ENCODE data around the gene SLC6A17. TPM values are rescaled to one million over a fixed set of nuclear protein-coding genes. Genes with fewer than 3 reads are reported as not detected.

Gene SLC6A17
- total RNA-seq, 1 experiment from 2014 or later = 0.17 TPM

- WGBS (ENCODE audit: extremely low coverage, insufficient read length, low lambda C conversion rate) = no CpG with 5 or more reads among the region's 10 CpGs
- no peaks in the 10 kb centered on the region for H4K20me1 ChIP-seq (ENCODE audit: control insufficient read depth, insufficient read depth, insufficient read length)
- Mint-ChIP-seq H3K9me3 (no peaks in the 10 kb centered on the region), H3K27me3 (ENCODE audit: low read depth) (peaks cover 13% of the 10 kb centered on the region), H3K4me1 (peaks cover 6 to 10% of the 10 kb centered on the region in 2 experiments; a peak in 2 of 4 replicates), H3K36me3 (ENCODE audit: insufficient read depth in 1 of 3, low read depth in 3 of 3) (no peaks in the 10 kb centered on the region), H3K4me3 (no peak overlapping the region), H3K27ac (no peak overlapping the region)
- no peak overlapping the region for H3K27ac ChIP-seq (ENCODE audit: insufficient read length, low read depth, low read length)
- TF ChIP-seq CTCF (conservative IDR thresholded peaks at IDR 0.05) = no peak
- no peak overlapping the region for H3K18ac ChIP-seq (ENCODE audit: insufficient read length, low read depth, low read length)
- no peak overlapping the region for H2BK120ac ChIP-seq (ENCODE audit: low read depth, low read length, poor library complexity, severe bottlenecking)
- no peak overlapping the region for H3K9ac ChIP-seq (ENCODE audit: extremely low read depth, insufficient read length, low read length)
- H2BK20ac ChIP-seq (ENCODE audit: low read depth, low read length, poor library complexity, severe bottlenecking) = no peak overlapping the region
- H4K5ac ChIP-seq (ENCODE audit: insufficient read length, low read depth, low read length) = no peak overlapping the region
- no peak overlapping the region for H3K14ac ChIP-seq (ENCODE audit: insufficient read depth, low read length)
- no peaks in the 10 kb centered on the region for H3K23me2 ChIP-seq (ENCODE audit: insufficient read length, low read depth, low read length, poor library complexity, severe bottlenecking)
- no peaks in the 10 kb centered on the region for H3K27me3 ChIP-seq (ENCODE audit: insufficient read depth, low read length)
- H2AFZ ChIP-seq (ENCODE audit: low read length) = no peak overlapping the region
- no peak overlapping the region for H3K23ac ChIP-seq (ENCODE audit: insufficient read length, low read depth, low read length)
- H2BK5ac ChIP-seq (ENCODE audit: insufficient read length, low read length) = no peak overlapping the region
- no peak overlapping the region for H2BK12ac ChIP-seq (ENCODE audit: insufficient read length, low read depth, low read length)
- H3K4ac ChIP-seq (ENCODE audit: low read depth, low read length) = no peak overlapping the region
- no peak overlapping the region for H3K56ac ChIP-seq (ENCODE audit: insufficient read length, low read depth, low read length)
- no peaks in the 10 kb centered on the region for H3K9me3 ChIP-seq (ENCODE audit: control insufficient read depth, low read depth, low read length)
- H3T11ph ChIP-seq (ENCODE audit: low read length) = no peak overlapping the region
- H3K4me1 ChIP-seq (ENCODE audit: insufficient read depth, low read length) = no peaks in the 10 kb centered on the region
- DNase-seq = no peak
- no peak overlapping the region for H3K4me2 ChIP-seq (ENCODE audit: insufficient read depth, insufficient read length, low read length)
- no peak overlapping the region for H2AK5ac ChIP-seq (ENCODE audit: insufficient read length, low read length)
- no peak overlapping the region for H4K91ac ChIP-seq (ENCODE audit: insufficient read length, low read depth, low read length)
- H4K8ac ChIP-seq (replicated peaks; ENCODE audit: insufficient read length, low read depth, low read length) = no peak overlapping the region
- H3K79me1 ChIP-seq (ENCODE audit: insufficient read depth, low read depth, low read length, poor library complexity, severe bottlenecking) = no peaks in the 10 kb centered on the region
- H3K79me2 ChIP-seq (ENCODE audit: insufficient read depth, low read length) = no peaks in the 10 kb centered on the region
- H2BK15ac ChIP-seq (ENCODE audit: low read depth, low read length) = no peak overlapping the region
Measured at GRCh38 chr1:110185181-110185580, 34.9 kb downstream of the SLC6A17 start.

All from H9 (cell line).